ENCODE measurements around the gene FANCF. TPM values are rescaled to one million over a fixed set of nuclear protein-coding genes. Genes with fewer than 3 reads are reported as not detected.

The FANCF gene
- total RNA-seq, 1 donor from 2014 or later: 21.9 TPM

DNA sequence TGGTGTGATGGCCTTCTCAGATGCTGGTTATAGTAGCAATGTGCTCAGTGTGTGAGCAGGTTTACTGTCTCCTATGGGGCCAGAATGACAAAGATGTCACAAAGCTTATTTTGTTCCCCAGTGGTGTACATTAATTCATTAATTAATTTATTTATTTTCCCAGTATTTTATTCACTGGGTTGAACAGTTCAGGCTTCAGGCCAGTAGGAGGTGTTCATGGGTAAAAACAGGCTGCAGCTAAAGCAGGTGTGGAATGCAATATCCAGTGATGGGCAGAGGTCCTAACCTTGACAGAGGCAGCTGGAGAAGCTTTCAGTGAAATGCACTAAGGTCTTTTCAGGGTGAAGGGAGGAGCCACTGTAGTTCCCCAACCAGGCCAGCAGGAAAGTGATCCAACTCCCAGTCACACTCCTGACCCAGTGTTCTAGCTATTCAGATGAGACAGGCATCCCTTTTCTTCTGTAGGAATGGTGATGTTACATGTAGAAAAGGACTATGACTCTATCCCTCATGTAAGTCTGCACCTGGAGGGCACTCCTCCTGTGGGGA, 7.8 kb upstream of the FANCF start:
- TF ChIP-seq EZH2phosphoT487 (IDR thresholded peaks at IDR 0.05) (no peak), EZH2 (IDR thresholded peaks at IDR 0.05) (no peak), CTCF (IDR thresholded peaks at IDR 0.05) (peak; percentile 29)
- Histone ChIP-seq H4K20me1 (ENCODE audit: low read depth) (no peaks in the 10 kb centered on the region), H3K27ac (no peak overlapping the region), H3K4me1 (peaks cover 11% of the 10 kb centered on the region), H3F3A (ENCODE audit: low read depth) (peaks cover 18% of the 10 kb centered on the region), H3K79me2 (ENCODE audit: low read depth) (no peaks in the 10 kb centered on the region), H3K9ac (no peak overlapping the region), H3K27me3 (no peaks in the 10 kb centered on the region), H3K9me3 (ENCODE audit: low read depth) (no peaks in the 10 kb centered on the region), H2AFZ (replicated peaks) (no peak overlapping the region), H3K4me2 (no peak overlapping the region), H3K36me3 (no peaks in the 10 kb centered on the region), H3K4me3 (no peak overlapping the region)
- no peaks in the 10 kb centered on the region for H3K9me3 Mint-ChIP-seq
- H3K27me3 Mint-ChIP-seq (ENCODE audit: insufficient read depth, low read depth): no peaks in the 10 kb centered on the region
- peaks cover 8% of the 10 kb centered on the region for H3K4me1 Mint-ChIP-seq
- peak overlapping the region; percentile 11 for H3K4me3 Mint-ChIP-seq
- H3K27ac Mint-ChIP-seq: no peak overlapping the region
- H3K36me3 Mint-ChIP-seq: no peaks in the 10 kb centered on the region
- DNase-seq (ENCODE audit: low spot score): no peak

DNA sequence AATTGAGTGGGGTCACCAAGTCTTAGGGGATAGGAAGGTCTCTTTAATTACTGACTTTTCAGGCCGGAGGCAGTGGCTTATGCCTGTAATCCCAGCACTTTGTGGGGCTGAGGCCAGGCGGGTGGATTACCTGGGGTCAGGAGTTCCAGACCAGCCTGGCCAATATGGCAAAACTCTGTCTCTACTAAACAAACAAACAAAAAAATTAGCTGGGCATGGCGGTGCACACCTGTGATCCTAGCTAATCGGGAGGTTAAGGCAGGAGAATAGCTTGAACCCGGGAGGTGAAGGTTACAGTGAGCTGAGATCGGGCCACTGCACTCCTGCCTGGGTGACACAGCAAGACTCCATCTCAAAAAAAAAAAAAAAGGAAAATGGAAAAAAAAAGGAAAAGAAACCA, 1.8 kb upstream of the FANCF start:
- H3K9me3 Mint-ChIP-seq: no peaks in the 10 kb centered on the region
- H4K20me1 ChIP-seq (ENCODE audit: low read depth): peaks cover 11% of the 10 kb centered on the region
- H3K27me3 ChIP-seq: no peaks in the 10 kb centered on the region
- H3K27me3 Mint-ChIP-seq (ENCODE audit: insufficient read depth, low read depth): no peaks in the 10 kb centered on the region
- H3K36me3 ChIP-seq: no peaks in the 10 kb centered on the region
- H3F3A ChIP-seq (ENCODE audit: low read depth): peaks cover 16% of the 10 kb centered on the region
- no peak overlapping the region for H3K9ac ChIP-seq
- no peak for DNase-seq (ENCODE audit: low spot score)
- H3K79me2 ChIP-seq (ENCODE audit: low read depth): peaks cover 23% of the 10 kb centered on the region
- H3K9me3 ChIP-seq (ENCODE audit: low read depth): no peaks in the 10 kb centered on the region
- no peak for TF ChIP-seq EZH2phosphoT487 (IDR thresholded peaks at IDR 0.05)
- no peak for TF ChIP-seq CTCF (IDR thresholded peaks at IDR 0.05)
- no peak for TF ChIP-seq EZH2 (IDR thresholded peaks at IDR 0.05)
- H3K4me1 ChIP-seq: peaks cover 11% of the 10 kb centered on the region
- no peak overlapping the region for H3K27ac Mint-ChIP-seq
- no peak overlapping the region for H2AFZ ChIP-seq (replicated peaks)
- H3K4me3 ChIP-seq: no peak overlapping the region
- H3K36me3 Mint-ChIP-seq: peaks cover 7% of the 10 kb centered on the region
- H3K27ac ChIP-seq: no peak overlapping the region
- peaks cover 15% of the 10 kb centered on the region for H3K4me1 Mint-ChIP-seq
- H3K4me3 Mint-ChIP-seq: no peak overlapping the region
- no peak overlapping the region for H3K4me2 ChIP-seq

DNA sequence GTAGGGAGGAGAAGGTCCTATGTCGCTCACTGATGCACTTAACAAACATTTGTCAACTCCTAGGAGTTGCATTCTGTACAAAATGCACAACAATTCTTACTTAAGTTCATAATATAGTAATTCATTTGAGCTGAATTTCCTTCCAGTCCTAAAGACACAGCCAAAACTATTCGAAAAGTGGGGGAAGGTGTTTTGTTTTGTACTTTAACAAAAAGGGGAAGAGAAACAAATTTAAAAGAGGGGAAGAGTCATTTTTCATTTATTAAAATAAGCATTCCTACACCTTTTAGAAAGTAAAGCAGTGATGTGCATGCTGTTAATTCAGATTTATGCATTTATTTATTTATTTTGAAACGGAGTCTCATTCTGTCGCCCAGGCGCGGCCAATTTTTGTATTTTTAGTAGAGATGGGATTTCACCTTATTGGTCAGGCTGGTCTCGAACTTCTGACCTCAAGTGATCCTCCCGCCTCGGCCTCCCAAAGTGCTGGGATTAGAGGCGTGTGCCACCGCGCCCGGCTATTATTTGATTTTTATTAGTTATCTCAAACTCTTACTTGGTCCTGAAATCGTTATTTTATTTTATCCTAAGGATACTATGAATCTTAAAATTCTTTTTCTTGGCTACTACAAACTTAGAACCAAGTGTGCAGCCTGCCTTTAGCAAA, 1.1 kb upstream of the FANCF start:
- TF ChIP-seq CTCF (IDR thresholded peaks at IDR 0.05) (no peak), EZH2phosphoT487 (IDR thresholded peaks at IDR 0.05) (no peak), EZH2 (IDR thresholded peaks at IDR 0.05) (no peak)
- Mint-ChIP-seq H3K9me3 (no peaks in the 10 kb centered on the region), H3K4me1 (peaks cover 15% of the 10 kb centered on the region), H3K36me3 (peaks cover 7% of the 10 kb centered on the region), H3K27me3 (ENCODE audit: insufficient read depth, low read depth) (no peaks in the 10 kb centered on the region), H3K27ac (no peak overlapping the region), H3K4me3 (no peak overlapping the region)
- DNase-seq (ENCODE audit: low spot score): no peak
- Histone ChIP-seq H3K4me1 (peaks cover 11% of the 10 kb centered on the region), H3K4me3 (no peak overlapping the region), H3K36me3 (no peaks in the 10 kb centered on the region), H3K79me2 (ENCODE audit: low read depth) (peaks cover 23% of the 10 kb centered on the region), H2AFZ (replicated peaks) (peak overlapping the region; percentile 90), H3F3A (ENCODE audit: low read depth) (peaks cover 16% of the 10 kb centered on the region), H3K27ac (no peak overlapping the region), H3K27me3 (no peaks in the 10 kb centered on the region), H3K9ac (no peak overlapping the region), H3K9me3 (ENCODE audit: low read depth) (no peaks in the 10 kb centered on the region), H3K4me2 (peak overlapping the region; percentile 85), H4K20me1 (ENCODE audit: low read depth) (peaks cover 11% of the 10 kb centered on the region)

All from neural progenitor cell (in vitro differentiated cells).